Activated CD8-positive, alpha-beta memory T cell treated with anti-CD3 and anti-CD28 coated beads, Interleukin-2, amount 50 U/mL, for 1 hour (primary cell): ENCODE results near the gene TASP1.
"Not testable (repeated sequence)": the region's sequence is repeated elsewhere in the genome, so short reads cannot be mapped to it uniquely, and the experiment has no call there.

Experiments
- DNase-seq: peaks from one replicate; pipeline ENCODE4 v3.0.0-alpha.2; 2020; ENCODE audit errors: extremely low read depth

Gene TASP1

GRCh38 chr20:13493143-13493542, 145.6 kb downstream of the TASP1 start:
- no peak for DNase-seq

- no peak for DNase-seq
Measured at GRCh38 chr20:13492001-13492481, 146.7 kb downstream of the TASP1 start.

- no peak for DNase-seq
Measured at GRCh38 chr20:13487202-13487601, 151.5 kb downstream of the TASP1 start.

GRCh38 chr20:13486694-13487093, 152.0 kb downstream of the TASP1 start:
- no peak for DNase-seq

GRCh38 chr20:13485576-13485975, 153.2 kb downstream of the TASP1 start:
- no peak for DNase-seq

- not testable (repeated sequence) for DNase-seq
Measured at GRCh38 chr20:13485019-13485418, 153.7 kb downstream of the TASP1 start.

GRCh38 chr20:13483472-13483871, 155.3 kb downstream of the TASP1 start:
- not testable (repeated sequence) for DNase-seq

- DNase-seq, result no peak
Measured at GRCh38 chr20:13478366-13478765, 160.4 kb downstream of the TASP1 start.

- DNase-seq, result no peak
Measured at GRCh38 chr20:13474467-13474866, 164.3 kb downstream of the TASP1 start.

GRCh38 chr20:13469262-13469661, 169.5 kb downstream of the TASP1 start:
- no peak for DNase-seq

- no peak for DNase-seq
Measured at GRCh38 chr20:13468166-13468565, 170.6 kb downstream of the TASP1 start.

- DNase-seq, result no peak
Measured at GRCh38 chr20:13464702-13465101, 174.0 kb downstream of the TASP1 start.

GRCh38 chr20:13461849-13462458, 176.8 kb downstream of the TASP1 start:
- no peak for DNase-seq

- DNase-seq, result no peak
Measured at GRCh38 chr20:13458860-13459451, 179.8 kb downstream of the TASP1 start.

GRCh38 chr20:13457487-13457886, 181.2 kb downstream of the TASP1 start:
- DNase-seq, result no peak

- DNase-seq, result no peak
Measured at GRCh38 chr20:13455713-13456112, 183.0 kb downstream of the TASP1 start.

- DNase-seq, result no peak
Measured at GRCh38 chr20:13453367-13453766, 185.4 kb downstream of the TASP1 start.

- no peak for DNase-seq
Measured at GRCh38 chr20:13452470-13453124, 186.1 kb downstream of the TASP1 start.

- no peak for DNase-seq
Measured at GRCh38 chr20:13449868-13450434, 188.8 kb downstream of the TASP1 start.

- no peak for DNase-seq
Measured at GRCh38 chr20:13447385-13448180, 191.1 kb downstream of the TASP1 start.

GRCh38 chr20:13443690-13444089, 195.0 kb downstream of the TASP1 start:
- DNase-seq, result no peak

GRCh38 chr20:13442986-13443385, 195.7 kb downstream of the TASP1 start:
- no peak for DNase-seq
